GM18507 (cell line): ENCODE data around the gene MBD3L2B.
"Not testable (repeated sequence)": the region's sequence is repeated elsewhere in the genome, so short reads cannot be mapped to it uniquely, and the experiment has no call there.

ENCODE experiments used
- DNase-seq: peaks from one replicate; pipeline ENCODE4 v3.0.0; 2011; ENCODE audit warnings: low read depth; ENCODE audit not compliant: insufficient read length; ENCODE audit errors: extremely low spot score
- FAIRE-seq: peaks from 2 replicates; lab custom pipeline; 2011; peaks lifted over from hg19 to GRCh38; lab: Jason Lieb, UNC

MBD3L2B gene

DNA sequence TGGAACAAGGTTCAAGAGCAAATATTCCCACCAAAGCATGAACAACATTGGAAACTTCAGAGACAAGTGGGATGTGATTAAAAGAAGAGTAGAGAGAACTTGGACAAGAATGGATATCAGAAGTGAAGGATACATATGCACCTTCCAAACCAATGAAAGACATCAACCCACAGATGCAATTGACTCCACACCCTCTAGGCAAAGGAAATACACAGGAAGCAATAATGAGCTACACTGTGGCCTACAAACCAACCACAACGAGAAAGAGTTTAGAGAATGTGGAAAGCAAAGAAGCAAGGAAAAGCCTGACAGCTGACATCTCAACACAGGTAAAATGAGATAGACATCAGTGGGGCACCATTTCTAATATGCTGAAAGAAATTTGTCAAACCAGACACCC is 7.6 kb upstream of the MBD3L2B start:
- DNase-seq, FAIRE-seq: not testable (repeated sequence)

- DNase-seq (no peak), FAIRE-seq (no peak)
Observed at GRCh38 chr19:7018828-7019227, 2.4 kb downstream of the MBD3L2B start.

DNA sequence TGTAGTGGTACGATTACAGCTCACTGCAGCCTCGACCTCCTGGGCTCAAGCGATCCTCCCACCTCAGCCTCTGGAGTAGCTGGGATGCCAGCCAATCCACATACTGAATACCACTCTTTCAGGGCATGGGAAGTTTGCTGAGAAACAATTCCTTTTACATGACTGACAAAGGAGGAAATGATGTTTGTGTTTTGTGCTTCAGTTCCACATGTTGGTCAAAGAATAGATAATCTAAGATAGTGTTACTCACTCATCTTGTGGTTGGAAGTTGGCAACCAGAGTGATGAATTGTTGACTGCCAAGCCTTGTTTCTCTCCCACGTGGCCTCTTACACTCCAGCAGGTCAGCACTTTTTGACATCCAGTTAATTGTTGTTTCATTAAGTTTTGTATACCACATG is 7.6 kb downstream of the MBD3L2B start:
- DNase-seq (no peak), FAIRE-seq (no peak)

GRCh38 chr19:7010722-7011593 is 10.3 kb downstream of the MBD3L2B start:
- FAIRE-seq = peak; percentile 75
- DNase-seq = no peak

- FAIRE-seq = no peak
- DNase-seq = no peak
Observed at GRCh38 chr19:7007859-7008258, 13.4 kb downstream of the MBD3L2B start.

GRCh38 chr19:7006135-7006704 is 15.0 kb downstream of the MBD3L2B start:
- DNase-seq (no peak), FAIRE-seq (no peak)

DNA sequence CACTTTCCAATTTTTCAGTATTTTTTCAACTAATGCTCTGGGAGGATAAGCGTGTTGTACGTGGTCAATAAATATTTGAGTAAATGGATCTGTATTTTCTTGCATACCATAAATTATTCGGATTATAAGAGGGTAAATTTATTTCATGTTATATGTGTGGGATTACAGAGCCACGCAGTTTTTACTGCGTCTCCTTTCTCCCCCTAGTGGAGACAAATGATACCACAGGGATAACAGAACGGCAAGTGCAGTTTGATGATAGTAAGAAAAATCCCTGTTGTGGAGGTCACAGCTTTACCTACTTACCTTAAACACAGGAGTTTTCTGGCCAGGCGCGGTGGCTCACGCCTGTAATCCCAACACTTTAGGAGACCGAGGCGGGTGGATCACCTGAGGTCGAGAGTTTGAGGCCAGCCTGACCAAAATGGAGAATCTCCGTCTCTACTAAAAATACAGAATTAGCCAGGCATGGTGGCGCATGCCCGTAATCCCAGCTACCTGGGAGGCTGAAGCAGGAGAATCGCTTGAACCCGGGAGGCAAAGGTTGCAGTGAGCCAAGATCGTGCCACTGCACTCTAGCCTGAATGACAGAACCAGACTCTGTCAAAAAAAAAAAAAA is 16.8 kb downstream of the MBD3L2B start:
- DNase-seq = peak; percentile 39
- FAIRE-seq = peak; percentile 74

DNA sequence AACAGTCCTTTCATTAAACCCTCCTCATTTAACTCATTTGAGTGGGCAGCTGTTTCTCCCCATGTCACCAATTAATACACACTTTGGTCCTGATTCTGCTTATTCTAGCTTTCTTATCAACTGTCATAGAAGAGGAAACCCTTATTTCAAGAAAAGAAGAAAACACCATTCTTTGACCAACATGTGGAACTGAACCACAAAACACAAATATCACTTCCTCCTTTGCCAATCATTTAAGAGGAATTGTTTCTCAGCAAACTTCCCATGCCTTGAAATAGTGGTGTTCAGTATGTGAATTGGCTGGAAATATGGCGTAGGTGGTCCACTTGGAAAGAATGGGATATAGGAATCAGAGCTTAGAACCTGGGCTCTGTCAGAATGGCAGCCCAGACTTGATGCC is 20.4 kb downstream of the MBD3L2B start:
- FAIRE-seq (no peak), DNase-seq (no peak)

DNA sequence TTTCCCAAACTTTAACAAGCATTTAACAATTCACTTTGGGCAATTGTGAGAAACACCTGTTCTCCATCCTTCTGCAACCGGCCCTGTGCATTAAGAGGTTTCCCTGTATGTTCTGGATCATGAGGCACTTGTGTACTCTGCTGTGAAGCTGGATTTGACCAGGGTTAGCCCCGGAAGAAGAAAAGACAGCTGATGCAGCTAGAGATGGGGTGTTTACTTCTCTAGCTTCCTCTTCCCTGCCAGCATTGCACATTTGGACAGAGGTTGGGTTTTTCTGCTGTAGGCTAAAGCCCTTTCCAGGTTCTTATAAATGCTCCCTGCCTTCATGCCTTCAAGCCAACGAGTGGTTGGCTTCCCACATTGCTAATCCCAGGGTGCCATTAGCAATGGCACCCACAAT is 20.9 kb downstream of the MBD3L2B start:
- DNase-seq = no peak
- no peak for FAIRE-seq

- DNase-seq (no peak), FAIRE-seq (no peak)
Observed at GRCh38 chr19:6999933-7000332, 21.3 kb downstream of the MBD3L2B start.

GRCh38 chr19:6997679-6998445 is 23.4 kb downstream of the MBD3L2B start:
- DNase-seq = no peak
- no peak for FAIRE-seq

- FAIRE-seq (no peak), DNase-seq (no peak)
Observed at GRCh38 chr19:6996810-6997209, 24.4 kb downstream of the MBD3L2B start.

DNA sequence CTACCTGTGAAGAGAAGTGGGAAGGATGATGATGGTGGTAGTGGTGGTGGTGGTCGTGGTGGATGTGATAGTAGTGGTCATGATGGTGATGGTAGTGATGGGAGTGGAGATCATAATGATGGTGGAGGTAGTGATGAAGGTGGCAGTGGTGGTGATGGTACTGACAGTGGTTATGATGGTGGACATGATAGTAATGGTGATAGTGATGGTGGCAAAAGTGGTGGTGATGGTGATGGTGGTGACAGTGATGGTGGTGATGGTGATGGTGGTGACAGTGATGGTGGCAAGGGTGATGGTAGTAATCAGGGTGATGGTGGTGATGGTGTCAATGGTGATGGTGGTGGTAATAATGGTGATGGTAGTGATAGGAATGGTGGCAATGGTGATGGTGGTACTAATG is 26.2 kb downstream of the MBD3L2B start:
- no peak for DNase-seq
- FAIRE-seq = no peak

DNA sequence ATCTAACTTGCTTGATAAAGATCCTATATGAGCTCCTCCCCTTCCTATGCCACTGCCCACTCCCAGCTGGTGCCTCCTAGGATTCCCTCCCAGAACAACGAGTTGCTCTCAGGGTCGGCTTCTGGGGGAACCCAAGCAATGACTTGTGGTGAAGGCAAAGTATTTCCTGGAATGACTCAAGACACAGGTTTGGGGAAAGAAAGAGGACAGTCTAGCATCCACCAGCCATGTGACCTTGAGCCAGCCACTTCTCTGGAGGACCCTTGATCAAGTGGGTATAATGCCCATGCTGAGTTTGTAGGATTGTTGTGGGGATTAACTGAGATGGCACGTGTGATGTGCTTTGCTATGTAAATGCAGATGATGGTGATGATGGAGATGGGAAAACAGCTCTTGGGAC is 33.0 kb downstream of the MBD3L2B start:
- no peak for FAIRE-seq

GRCh38 chr19:6987850-6988249 is 33.4 kb downstream of the MBD3L2B start:
- DNase-seq (no peak), FAIRE-seq (peak; percentile 18)

More for the DNA sequence above, 33.0 kb downstream of the MBD3L2B start:
- no peak for DNase-seq

- FAIRE-seq (no peak), DNase-seq (no peak)
Observed at GRCh38 chr19:6983448-6983847, 37.8 kb downstream of the MBD3L2B start.

- FAIRE-seq = no peak
Observed at GRCh38 chr19:6979399-6979798, 41.8 kb downstream of the MBD3L2B start.

GRCh38 chr19:6976197-6976596 is 45.0 kb downstream of the MBD3L2B start:
- DNase-seq = no peak
- FAIRE-seq = no peak

More at GRCh38 chr19:6979399-6979798, 41.8 kb downstream of the MBD3L2B start:
- no peak for DNase-seq

GRCh38 chr19:6971366-6971765 is 49.9 kb downstream of the MBD3L2B start:
- FAIRE-seq (no peak), DNase-seq (no peak)

- FAIRE-seq (peak; percentile 33), DNase-seq (no peak)
Observed at GRCh38 chr19:6970443-6970842, 50.8 kb downstream of the MBD3L2B start.
